ENCODE results near the gene ZNF474.

- TF ChIP-seq CTCF (IDR thresholded peaks at IDR 0.05) (peak in 1 of 7 experiments; percentile 6), POLR2A (IDR thresholded peaks at IDR 0.05) (no peak)
These were observed 27.5 kb downstream of the ZNF474 start for GRCh38 chr5:122156724-122157325.

All from body of pancreas (tissue), 4 donors.